ENCODE data around the gene AK4. TPM values are rescaled to one million over a fixed set of nuclear protein-coding genes. Genes with fewer than 3 reads are reported as not detected.
A peak's percentile ranks its signal among the peaks of the same experiment; 100 is the strongest.

The AK4 gene
- total and polyA plus RNA-seq, 2 of the 4 experiments (the other 2 are of a cell fraction) = 12.4 to 30.3 TPM

DNA sequence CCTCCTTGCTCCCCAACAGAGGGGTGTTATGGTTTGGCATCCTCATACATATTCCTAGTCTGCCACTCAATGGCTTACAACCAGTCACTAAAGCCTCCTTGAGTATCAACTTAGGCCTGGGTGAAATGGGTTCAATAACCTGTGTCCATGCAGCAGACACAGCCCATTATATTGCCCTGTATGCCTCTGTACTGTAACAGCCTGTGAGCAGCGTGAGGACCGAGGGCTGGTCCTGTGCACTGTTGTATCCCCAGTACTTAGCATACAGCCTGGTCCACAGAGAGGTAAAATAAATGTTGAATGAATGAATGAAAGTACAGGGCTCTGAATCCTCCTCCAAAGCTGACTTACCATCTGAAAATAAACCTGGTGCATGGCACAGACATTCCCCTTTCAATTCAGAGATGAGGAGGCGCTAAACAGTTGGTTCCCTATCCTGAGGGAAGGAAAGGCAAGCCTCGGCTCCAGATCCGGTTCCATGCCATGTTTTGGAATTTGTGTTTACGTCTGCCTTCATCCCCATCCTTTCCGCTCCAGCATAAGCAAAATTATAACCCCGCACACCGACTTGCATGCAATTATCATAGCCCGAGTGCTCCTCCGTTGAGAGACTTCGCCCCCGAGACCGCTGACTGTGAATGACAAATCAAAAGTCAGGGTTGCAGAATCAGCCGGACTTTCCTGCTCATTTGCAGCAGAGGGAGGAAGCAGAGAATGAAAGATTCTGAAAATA, 116.4 kb downstream of the AK4 start:
- 0 out of 2 replicates have a peak overlapping the region, but pooled peaks have one; percentile 15 for H3K4me3 ChIP-seq (ENCODE audit: insufficient read depth, low read depth, low read length)
- no peak overlapping the region for H3K27ac ChIP-seq (ENCODE audit: insufficient read depth, low read length)
- H4K20me1 ChIP-seq (ENCODE audit: insufficient read depth, low read length) = no peaks in the 10 kb centered on the region
- no peak overlapping the region for H4K91ac ChIP-seq (ENCODE audit: insufficient read depth, low read depth, low read length)
- POLR2A ChIA-PET (ENCODE audit: unreplicated experiment) = no interaction called here
- H3K56ac ChIP-seq (ENCODE audit: extremely low read depth, insufficient read depth, low read length) = no peak overlapping the region
- H3K23ac ChIP-seq (ENCODE audit: low read depth, low read length) = no peak overlapping the region
- in situ Hi-C loops (cut with MboI; ENCODE audit: low sequenced_read_pairs) (no loop called here), intact Hi-C loops (cut with micrococcal nuclease) (no loop called here), dilution Hi-C loops (cut with HindIII; ENCODE audit: low sequenced_read_pairs, unreplicated experiment) (no loop called here)
- no peak overlapping the region for H2BK5ac ChIP-seq (ENCODE audit: low read depth, low read length, poor library complexity, severe bottlenecking)
- no peak overlapping the region for H3K9ac ChIP-seq (ENCODE audit: low read depth, low read length)
- 0% methylated on average over 2 of the region's 15 CpGs; no CpG with 5 or more reads in 1 of the 2 experiments for WGBS, 2 experiments (ENCODE audit: extremely low coverage in 2 of 2, insufficient read length in 1 of 2)
- no peak overlapping the region for H3K4ac ChIP-seq (ENCODE audit: low read depth, low read length)
- H2AK5ac ChIP-seq (ENCODE audit: low read depth, low read length) = no peak overlapping the region
- peak; percentile 37 for DNase-seq
- H3K4me1 ChIP-seq (ENCODE audit: control insufficient read depth, insufficient read depth, low read length) = no peaks in the 10 kb centered on the region
- peaks cover 24% of the 10 kb centered on the region for H3K27me3 ChIP-seq (ENCODE audit: control insufficient read depth, insufficient read depth, low read length)
- peak; percentile 56 for ATAC-seq (ENCODE audit: low read depth)
- no peaks in the 10 kb centered on the region for H3K9me1 ChIP-seq (ENCODE audit: insufficient read depth, low read length)
- no peak overlapping the region for H2BK120ac ChIP-seq (ENCODE audit: low read depth, low read length)
- H3K79me1 ChIP-seq (ENCODE audit: low read depth in 1 of 2, low read length in 2 of 2) = no peaks in the 10 kb centered on the region
- no peak overlapping the region for H3K14ac ChIP-seq (replicated peaks; ENCODE audit: low read depth, low read length)
- no peak overlapping the region for H3K18ac ChIP-seq (ENCODE audit: low read depth, low read length)
- H4K5ac ChIP-seq (ENCODE audit: low read depth, low read length) = no peak overlapping the region
- CTCF ChIA-PET = no interaction called here
- H2BK15ac ChIP-seq (ENCODE audit: low read depth, low read length) = no peak overlapping the region
- no TSS peak for BruUV-seq (replicated peaks)
- no peaks in the 10 kb centered on the region for H3K36me3 ChIP-seq (ENCODE audit: control insufficient read depth, insufficient read depth, low read length)
- H2BK20ac ChIP-seq (ENCODE audit: low read depth, low read length) = no peak overlapping the region
- no peaks in the 10 kb centered on the region for H3K9me3 ChIP-seq (ENCODE audit: control insufficient read depth, insufficient read depth, low read length)
- peak overlapping the region; percentile 61 for H3K4me2 ChIP-seq (ENCODE audit: low read depth, low read length)
- H2AFZ ChIP-seq (replicated peaks; ENCODE audit: low read length, poor library complexity) = no peak overlapping the region
- no peak overlapping the region for H2AK9ac ChIP-seq (replicated peaks; ENCODE audit: low read depth, low read length, poor library complexity)
- H4K8ac ChIP-seq (ENCODE audit: low read depth in 2 of 2, low read length in 2 of 2) = no peak overlapping the region
- TF ChIP-seq SMC3 (IDR thresholded peaks at IDR 0.05; ENCODE audit: low read depth, low read length) = no peak
- TF ChIP-seq MXI1 (IDR thresholded peaks at IDR 0.05; ENCODE audit: borderline replicate concordance, low read depth, low read length) = no peak
- no peak for TF ChIP-seq FOS (IDR thresholded peaks at IDR 0.05; ENCODE audit: low read depth, low read length)

Data from IMR-90 (cell line).